HG02678 (cell line): ENCODE measurements around the gene NRM.
"Not testable (repeated sequence)": the region's sequence is repeated elsewhere in the genome, so short reads cannot be mapped to it uniquely, and the experiment has no call there.

ENCODE experiments used
- ATAC-seq: cut with Tn5 transposase; IDR thresholded peaks from one replicate; pipeline ENCODE4 v1.9.1; 2021; ENCODE audit warnings: mild to moderate bottlenecking, moderate library complexity; ENCODE audit not compliant: unreplicated experiment

The NRM gene

GRCh38 chr6:30672445-30673253 lies 18.1 kb downstream of the NRM start, which contains the start of gene DHX16:
TSS of gene DHX16 (minus strand) at chr6:30673006. CDS start at chr6:30672841, 165 bp downstream.
- peak; percentile 84 for ATAC-seq

DNA sequence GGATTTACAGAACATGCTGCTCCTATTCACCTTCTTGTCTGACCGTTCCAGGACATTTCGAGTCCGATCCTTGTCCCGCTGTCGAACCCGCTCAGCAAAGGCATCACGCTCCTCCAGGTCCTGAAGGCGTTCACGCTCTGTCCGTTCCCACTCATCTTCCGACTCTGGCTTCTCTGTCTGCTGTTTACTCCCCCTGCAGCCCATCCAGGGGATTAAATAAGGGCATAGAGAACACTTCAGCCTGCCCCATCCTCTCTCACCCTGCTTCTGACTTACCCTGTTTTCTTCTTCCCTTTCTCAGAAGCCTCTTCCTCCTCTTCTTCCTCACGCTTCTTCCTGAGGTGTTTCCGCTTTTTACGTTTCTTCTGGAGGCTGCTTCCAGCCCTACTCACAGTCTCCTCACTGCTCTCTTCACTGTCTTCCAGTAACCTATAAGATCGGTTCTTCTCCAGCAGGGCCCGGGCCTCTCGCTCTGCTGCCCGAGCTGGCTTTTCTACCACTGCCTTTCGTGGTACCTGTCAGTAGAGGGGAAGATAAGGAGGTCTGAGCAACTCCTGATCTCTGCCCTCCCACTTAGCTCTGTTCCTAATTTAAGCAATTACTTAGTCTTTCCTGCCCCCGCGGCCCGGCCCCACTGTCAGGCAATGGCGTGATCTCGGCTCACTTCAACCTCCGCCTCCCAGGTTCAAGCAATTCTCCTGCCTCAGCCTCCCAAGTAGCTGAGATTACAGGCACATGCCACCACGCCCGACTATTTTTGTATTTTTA lies 19.8 kb downstream of the NRM start:
- ATAC-seq, result no peak

DNA sequence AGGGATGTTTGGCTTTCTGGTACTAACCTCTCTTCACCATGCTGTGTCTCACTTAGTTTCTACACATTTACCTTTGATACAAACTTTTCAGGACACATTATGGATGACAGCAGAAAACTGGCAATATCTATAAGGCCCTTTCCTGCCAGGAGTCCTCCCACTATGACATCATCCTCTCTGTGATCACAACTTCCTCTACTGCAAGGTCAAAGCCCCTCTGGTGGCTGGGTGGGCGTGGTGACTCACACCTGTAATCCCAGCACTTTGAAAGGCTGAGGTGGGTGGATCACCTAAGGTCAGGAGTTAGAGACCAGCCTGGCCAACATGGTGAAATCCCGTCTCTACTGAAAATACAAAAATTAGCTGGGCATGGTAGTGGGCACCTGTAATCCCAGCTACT lies 24.5 kb downstream of the NRM start:
- ATAC-seq, result not testable (repeated sequence)

DNA sequence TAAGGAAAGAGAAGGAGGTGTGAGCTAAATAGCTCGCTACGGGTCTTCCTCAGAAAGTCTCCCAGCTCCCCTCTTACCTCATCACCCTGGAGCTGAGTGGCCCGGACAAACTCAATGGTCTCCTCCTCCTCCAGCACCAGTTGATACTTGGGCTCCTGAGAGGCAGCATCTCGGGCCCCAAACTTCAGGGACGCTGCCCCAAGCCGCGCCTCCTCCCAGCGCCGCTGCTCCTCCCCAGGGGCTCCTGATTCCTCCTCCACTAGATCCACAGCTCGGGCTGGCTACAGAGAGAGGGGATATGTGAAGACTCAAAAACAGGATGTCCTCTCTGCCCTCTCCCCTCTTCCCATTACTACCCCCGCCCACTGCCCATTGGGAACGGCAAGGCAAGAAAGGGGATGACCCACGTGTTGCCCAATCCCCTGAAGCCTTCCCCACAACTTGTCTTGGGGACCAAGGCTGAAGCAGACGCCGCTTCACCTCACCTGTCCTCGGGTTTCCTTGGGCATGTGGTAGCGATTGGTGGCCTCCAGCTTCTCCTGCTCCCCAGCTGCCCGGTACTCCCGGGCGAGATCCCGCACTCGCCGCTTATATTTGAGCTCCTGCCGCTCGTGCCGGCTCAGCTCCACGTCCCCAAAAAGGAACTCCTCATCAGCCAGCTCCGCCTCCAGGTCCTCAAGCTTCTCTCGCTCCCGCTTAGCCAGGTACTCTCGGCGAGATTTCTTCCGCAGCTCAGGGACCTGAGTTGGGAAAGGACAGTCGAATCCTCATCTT lies 25.6 kb downstream of the NRM start:
- ATAC-seq, result no peak

DNA sequence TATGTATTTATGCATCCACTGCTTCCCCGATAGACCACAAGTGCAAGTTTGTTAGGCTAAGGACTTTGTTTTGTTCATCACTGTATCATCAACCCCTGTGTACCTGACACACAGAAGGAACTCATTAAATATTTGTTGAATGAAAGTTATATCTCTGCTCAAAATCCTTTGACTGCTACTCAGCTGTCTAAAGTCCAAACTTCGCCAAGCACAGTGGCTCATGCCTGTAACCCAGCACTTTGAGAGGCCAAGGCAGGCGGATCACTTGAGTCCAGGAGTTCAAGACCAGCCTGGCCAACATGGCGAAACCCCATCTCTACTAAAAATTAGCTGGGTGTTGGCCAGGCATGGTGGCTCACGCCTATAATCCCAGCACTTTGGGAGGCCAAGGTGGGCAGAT lies 32.9 kb downstream of the NRM start:
- ATAC-seq, result not testable (repeated sequence)

DNA sequence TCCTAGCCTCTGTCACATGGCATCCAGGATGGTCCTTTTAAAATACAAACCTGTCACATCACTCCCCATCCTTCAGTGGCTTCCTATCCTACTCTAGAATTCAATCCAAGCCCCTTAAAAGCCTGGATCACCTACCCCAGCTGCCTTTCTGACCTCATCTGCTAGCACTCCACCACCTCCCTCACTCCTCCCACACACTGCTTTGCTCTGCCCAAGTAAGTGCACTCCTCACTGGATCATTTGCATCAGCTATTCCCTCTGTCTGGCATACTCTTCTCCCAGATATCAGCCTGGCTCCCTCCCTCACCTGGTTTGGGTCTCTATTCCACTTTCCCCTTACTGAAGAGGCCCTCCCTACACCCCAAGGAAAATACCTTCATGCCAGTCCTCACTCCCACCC lies 33.3 kb downstream of the NRM start:
- no peak for ATAC-seq

DNA sequence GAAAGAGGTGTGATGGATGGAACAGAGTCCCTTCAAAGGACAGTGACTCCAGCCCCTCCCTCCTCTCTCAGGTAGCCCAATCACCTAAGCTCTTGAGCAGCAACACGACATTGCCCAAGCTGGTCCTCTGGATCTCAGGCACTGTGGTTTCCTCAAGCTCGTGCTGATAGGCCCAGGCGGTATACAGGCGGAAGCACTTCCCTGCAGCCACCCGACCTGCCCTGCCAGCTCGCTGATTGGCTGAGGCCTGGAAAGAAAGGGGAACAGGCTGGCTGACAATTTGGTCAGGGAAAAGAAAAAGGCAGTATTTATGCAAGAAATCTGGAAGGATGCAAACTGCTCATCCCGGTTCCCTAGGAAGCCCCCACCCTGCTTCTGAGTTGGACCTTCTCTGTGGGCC lies 34.3 kb downstream of the NRM start:
- no peak for ATAC-seq

GRCh38 chr6:30655743-30656094 lies 35.1 kb downstream of the NRM start:
- no peak for ATAC-seq

DNA sequence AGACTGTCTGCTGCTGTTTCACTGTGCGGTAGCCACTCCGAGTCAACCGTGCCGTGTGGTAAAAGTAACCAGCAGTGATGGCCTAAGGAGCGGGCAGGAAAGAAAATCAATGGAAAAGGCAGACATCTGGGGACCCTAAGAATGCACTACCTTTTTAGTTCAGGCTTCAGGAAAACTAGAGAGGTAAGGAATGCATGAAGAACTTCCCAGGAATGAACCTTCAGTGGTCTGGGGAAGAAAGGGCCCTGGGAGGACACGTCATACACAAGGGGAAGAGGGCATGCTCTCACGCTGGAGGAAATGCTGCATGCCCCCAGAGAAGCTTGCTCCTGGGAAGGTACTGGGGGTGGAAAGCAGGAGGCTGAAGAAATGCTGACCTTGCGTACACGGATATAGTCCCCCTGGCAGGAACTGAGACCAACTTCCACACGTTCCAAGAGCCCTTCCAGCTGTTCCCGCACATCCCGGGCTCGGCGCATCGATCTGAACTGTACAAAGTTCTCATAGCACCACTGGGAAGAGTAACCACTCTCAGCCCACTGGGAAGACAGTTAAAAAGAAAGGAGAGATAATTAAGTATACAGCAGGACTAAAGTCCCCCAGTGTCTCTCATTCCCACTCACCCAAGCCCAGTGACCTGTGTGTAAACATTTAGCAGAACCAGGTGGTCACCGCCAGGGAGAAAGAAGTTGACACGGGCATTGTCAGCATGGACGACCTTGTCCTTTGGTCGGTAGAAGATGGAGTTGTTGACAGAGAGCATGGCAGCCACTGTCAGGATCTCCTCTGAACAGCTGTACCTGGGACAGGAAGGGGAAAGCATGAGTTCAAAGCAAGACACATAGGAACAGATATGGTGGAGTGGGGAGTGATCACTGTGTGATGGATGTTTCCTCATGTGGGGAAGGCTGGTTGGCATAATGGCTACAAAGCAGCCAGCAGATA lies 35.7 kb downstream of the NRM start:
- ATAC-seq, result no peak

GRCh38 chr6:30651143-30651542 lies 39.6 kb downstream of the NRM start:
- ATAC-seq, result no peak

DNA sequence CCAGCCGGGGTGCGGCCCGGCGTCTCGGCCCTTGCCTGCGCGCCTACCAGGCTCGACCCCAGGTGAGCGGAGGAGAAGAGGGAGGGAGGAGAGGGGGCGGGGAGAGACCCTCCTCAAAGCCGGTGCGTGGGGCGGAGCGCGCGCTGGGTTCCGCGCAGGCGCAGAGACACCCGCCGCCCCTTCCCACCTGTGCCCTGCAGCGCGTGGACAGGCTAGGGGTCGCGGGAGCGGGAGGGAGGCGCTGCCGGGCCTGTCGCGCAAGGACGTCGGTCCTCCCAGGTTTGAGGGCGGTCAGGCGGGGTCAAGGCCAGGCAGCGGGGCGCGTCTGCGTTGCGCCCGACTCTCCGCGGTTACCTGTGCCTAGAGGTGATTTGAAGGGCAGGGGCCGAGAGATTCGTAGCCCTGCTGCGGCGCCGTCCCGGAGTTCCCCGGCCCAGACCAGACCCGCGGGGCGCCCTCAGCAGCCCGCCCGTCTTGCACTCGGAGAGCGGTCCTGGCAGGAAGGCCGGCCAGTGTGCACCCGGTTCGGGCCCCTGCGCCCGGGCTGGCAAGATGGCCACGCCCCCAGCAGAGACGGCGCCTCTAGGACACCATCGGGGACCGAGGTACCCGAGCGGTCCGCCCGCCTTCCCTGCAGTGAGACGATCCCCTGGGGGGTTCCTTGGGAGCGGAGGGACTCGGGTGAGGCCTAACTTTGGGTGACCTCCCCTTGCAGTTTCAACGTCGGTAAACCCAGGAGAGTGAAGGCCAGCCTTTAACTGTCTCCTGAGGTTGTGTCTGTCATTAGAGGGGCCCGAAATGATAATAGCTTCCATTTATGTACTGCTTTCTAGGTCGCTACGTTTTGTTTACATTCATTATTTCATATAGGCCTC lies 43.3 kb downstream of the NRM start:
- ATAC-seq, result peak; percentile 70

- ATAC-seq, result peak; percentile 55
Observed at GRCh38 chr6:30646450-30647241, 44.1 kb downstream of the NRM start, which contains the start of gene C6orf136. TSS of gene C6orf136 (plus strand) at chr6:30647133. CDS start at chr6:30647232, 99 bp downstream.

DNA sequence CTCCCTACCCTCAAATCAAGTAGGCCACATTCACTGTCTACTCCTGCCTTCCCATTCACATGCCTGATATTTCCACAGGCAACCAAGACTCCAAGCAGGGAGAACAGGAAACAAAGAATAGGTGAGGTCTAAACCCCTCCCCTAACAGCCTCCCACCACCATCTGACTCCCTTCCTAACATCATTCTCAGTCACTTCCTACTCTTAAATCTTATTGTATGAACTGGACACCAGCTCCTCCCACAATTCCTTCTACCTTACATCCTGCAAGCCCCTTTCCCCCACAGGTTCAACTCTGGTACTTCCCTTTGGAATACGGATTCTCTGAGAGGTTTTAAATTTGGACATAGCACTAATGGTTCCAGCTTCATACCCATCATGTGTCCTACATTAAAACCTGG lies 44.8 kb downstream of the NRM start:
- ATAC-seq, result no peak

DNA sequence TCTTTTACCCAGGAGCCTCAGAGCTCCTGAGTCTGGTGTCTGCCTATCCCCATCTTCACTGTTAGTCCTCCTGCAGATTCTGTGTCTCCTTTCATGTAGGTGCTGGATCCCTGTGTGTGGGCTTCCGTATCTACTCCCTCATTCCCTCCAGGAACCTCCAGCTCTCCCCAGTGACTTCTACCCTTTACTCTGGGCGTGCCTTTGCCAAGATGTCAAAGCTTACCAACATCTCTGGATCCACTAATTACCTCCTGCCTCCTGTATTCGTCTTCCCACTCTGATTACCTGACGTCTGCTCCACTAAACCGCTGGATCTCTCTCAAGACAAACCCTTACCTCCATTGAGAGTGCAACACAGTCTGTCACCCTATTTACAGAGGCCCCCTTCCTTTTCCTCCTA lies 46.0 kb downstream of the NRM start:
- no peak for ATAC-seq

DNA sequence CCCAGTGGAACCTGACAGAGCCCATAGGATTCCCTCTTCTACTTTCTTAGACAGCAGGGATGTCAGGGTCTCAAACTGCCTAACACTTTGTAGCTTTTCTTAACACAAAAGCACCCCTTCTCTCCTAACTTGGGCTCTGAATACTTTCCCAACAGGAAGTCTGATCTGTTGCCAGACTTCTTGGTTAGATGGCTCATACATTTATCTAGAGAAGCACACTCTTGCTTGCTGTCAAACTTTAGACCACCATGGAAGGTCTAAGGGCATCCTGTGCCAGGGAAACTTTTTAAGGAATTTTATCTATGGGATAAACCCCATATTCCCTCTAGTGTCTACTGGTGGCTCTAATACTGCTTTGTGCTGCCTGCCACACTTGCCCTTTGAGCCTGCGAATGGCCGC lies 47.1 kb downstream of the NRM start:
- ATAC-seq, result no peak

DNA sequence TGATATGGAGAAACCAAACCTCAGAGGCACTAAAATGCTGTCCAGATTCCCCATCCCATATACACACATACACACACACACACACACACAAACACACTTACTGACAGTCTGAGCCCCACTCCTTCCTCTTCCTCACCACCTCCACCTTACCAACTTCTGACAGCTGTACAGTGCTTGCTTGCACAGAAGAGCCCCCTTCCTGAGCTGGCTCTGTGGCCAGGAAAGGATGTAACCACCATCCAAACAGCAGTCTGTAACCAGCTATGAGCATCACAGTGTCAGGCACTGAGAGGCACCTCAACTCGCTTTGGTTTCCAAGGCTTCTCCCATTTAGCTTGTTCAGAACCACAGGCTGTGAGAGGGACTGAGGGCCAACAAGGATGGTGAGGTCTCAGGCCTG lies 49.7 kb downstream of the NRM start:
- no peak for ATAC-seq

- ATAC-seq, result no peak
Observed at GRCh38 chr6:30640481-30640880, 50.3 kb downstream of the NRM start.
